Activated T-cell treated with anti-CD3 and anti-CD28 coated beads, Interleukin-2, amount 50 U/mL, for 72 hours (primary cell): ENCODE data around the gene UQCC2. TPM values are rescaled to one million over a fixed set of nuclear protein-coding genes. Genes with fewer than 3 reads are reported as not detected.
A peak's percentile ranks its signal among the peaks of the same experiment; 100 is the strongest.

Source experiments
- ATAC-seq, 2 donors: fragments of 150-1000 bp; cut with Tn5 transposase; replicated peaks in 1 of 2; 2 replicates each; pipeline ENCODE4 v1.10.0; 2021; ENCODE audit warnings: moderate library complexity in 2 of 2, mild to moderate bottlenecking in 1 of 2
- DNase-seq, 2 donors: peaks; one replicate each; pipeline ENCODE4 v3.0.0; 2021 to 2022; ENCODE audit warnings: mixed read lengths in 1 of 2
- H3K27ac Mint-ChIP-seq: one replicate; pipeline ENCODE4 v1.8.0; 2022; ENCODE audit warnings: mild to moderate bottlenecking, moderate library complexity, mixed read lengths
- H3K27me3 Mint-ChIP-seq: one replicate; pipeline ENCODE4 v1.8.0; 2022; ENCODE audit warnings: low read depth, mixed read lengths
- H3K36me3 Mint-ChIP-seq, 2 donors: one replicate each; pipeline ENCODE4 v1.8.0; 2022; ENCODE audit warnings: mixed read lengths in 2 of 2, mild to moderate bottlenecking in 1 of 2; ENCODE audit not compliant: insufficient read depth in 2 of 2
- H3K4me1 Mint-ChIP-seq: one replicate; pipeline ENCODE4 v1.8.0; 2022; ENCODE audit warnings: low read depth, mixed read lengths
- H3K4me3 Mint-ChIP-seq, 2 donors: one replicate each; pipeline ENCODE4 v1.8.0; 2022; ENCODE audit warnings: mild to moderate bottlenecking in 2 of 2, mixed read lengths in 2 of 2, moderate library complexity in 2 of 2
- H3K9me3 Mint-ChIP-seq, 2 donors: one replicate each; pipeline ENCODE4 v1.8.0; 2022; ENCODE audit warnings: mixed read lengths in 2 of 2
- total RNA-seq, 2 donors: library from RNA; stranded (reverse); gene quantifications; one replicate each; pipeline ENCODE4 v1.2.3, GENCODE V29; 2022

UQCC2 gene
- 10 to 100 TPM; 50.6 to 59.9 TPM for total RNA-seq

DNA sequence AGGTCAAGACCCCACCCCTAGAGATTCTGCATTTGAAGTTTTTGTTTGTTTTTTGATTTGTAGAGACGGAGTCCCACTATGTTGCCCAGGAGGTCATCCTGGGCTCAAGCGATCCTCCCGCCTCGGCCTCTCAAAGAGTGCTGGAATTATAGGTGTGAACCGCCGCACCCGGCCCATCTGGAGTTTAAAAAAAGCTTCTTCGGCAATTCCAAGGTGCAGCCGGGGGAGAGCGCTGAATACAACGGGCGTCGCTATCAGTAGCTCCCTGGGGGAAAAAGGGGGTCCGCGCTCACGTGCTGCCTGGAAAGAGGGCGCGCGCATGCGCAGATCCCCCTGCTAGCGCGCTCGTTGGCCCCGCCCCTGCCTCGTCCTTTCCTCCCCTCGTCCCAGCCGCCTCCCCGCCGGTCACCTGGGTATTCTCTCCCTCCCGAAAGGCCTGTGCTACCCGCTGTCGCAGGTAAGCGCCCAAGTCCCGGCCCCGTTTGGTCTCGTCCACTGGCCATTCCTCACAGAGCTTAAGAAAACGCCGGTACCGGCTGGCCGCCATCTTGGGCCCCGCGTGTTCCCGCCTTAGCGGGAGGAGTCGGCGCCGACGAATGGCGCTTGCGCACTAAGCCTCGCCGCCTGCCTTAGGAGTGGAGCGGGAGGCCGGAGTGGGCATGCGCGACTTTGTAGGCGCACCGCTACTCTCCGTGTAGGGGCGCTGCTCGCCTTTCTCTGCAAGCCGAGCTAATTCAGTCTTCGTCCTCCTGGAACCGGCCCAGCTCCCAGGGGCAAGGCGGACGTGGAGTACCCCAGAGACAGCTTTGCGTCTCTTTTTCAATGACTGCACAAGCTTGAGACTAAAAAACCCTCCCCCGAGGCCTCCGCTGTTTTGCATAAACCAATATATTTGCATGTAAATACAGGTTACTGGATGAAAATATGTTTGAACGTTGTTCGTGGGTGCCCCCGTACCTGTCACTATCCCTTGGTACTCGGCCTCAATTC is at the start of gene UQCC2:
Gene UQCC2 (minus strand): TSS at position 561 of the 990 bp plus-strand sequence. CDS start 14 bp downstream, at position 547.
- H3K4me1 Mint-ChIP-seq, result peaks cover 40% of the 10 kb centered on the region
- no peaks in the 10 kb centered on the region for H3K27me3 Mint-ChIP-seq
- no peaks in the 10 kb centered on the region for H3K9me3 Mint-ChIP-seq
- ATAC-seq (peak; percentile 97 to 98), DNase-seq (peak; percentile 97 to 98)
- peak within 1 kb of the TSS; percentile 99 for H3K27ac Mint-ChIP-seq
- H3K36me3 Mint-ChIP-seq, result peaks cover 3 to 18% of the 10 kb centered on the region in 2 donors
- H3K4me3 Mint-ChIP-seq, result peak within 1 kb of the TSS; percentile 97 to 99

- no peak overlapping the region for H3K4me3 Mint-ChIP-seq
- no peaks in the 10 kb centered on the region for H3K36me3 Mint-ChIP-seq
- no peak overlapping the region for H3K27ac Mint-ChIP-seq
- ATAC-seq (no peak), DNase-seq (no peak)
- H3K27me3 Mint-ChIP-seq, result no peaks in the 10 kb centered on the region
- H3K4me1 Mint-ChIP-seq, result no peaks in the 10 kb centered on the region
- H3K9me3 Mint-ChIP-seq, result no peaks in the 10 kb centered on the region
Observed at GRCh38 chr6:33759887-33760629, 48.6 kb upstream of the UQCC2 start.

DNA sequence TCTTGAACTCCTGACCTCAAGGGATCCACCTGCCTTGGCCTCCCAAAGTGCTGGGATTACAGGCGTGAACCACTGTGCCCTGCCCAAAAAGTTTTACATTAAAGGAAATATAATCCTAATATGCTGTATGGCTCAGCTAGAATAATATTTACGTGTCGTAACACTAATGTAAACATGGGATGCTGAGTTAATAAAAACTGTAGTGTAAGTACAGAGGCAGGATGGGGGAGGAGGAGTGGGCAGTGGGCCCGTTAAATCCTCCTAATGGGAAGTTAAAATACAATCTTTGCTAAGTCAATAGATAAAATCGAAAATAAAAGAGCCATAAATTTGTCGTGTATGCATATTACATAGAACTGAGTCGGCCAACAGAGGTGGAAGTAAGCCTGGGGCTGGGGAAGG is 47.3 kb upstream of the UQCC2 start:
- Mint-ChIP-seq H3K4me1 (no peaks in the 10 kb centered on the region), H3K9me3 (no peaks in the 10 kb centered on the region), H3K27ac (no peak overlapping the region), H3K4me3 (no peak overlapping the region), H3K36me3 (no peaks in the 10 kb centered on the region), H3K27me3 (no peaks in the 10 kb centered on the region)
- ATAC-seq (no peak), DNase-seq (no peak)

DNA sequence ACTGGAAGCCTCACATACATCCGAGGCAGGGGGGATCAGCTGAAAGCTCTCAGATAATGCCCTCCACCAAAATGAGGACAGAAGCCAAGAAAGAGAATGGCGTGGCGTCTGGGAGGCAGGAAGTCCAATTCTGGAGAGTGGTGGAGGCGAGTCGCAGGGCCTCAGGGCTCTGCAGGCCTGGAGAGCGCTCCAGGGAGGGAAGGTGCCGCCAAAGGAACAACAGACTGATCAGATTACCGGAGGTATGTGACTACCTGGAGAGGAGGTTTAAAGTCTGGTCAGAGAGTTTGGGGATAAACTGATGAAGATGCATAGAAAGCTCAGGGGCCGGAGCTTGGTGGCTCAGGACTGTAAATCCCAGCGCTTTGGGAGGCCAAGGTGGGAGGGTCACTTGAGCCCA is 46.4 kb upstream of the UQCC2 start:
- H3K4me3 Mint-ChIP-seq, result no peak overlapping the region
- DNase-seq, result no peak
- no peak overlapping the region for H3K27ac Mint-ChIP-seq
- no peaks in the 10 kb centered on the region for H3K27me3 Mint-ChIP-seq
- no peaks in the 10 kb centered on the region for H3K36me3 Mint-ChIP-seq
- ATAC-seq, result no peak
- no peaks in the 10 kb centered on the region for H3K9me3 Mint-ChIP-seq
- no peaks in the 10 kb centered on the region for H3K4me1 Mint-ChIP-seq

DNA sequence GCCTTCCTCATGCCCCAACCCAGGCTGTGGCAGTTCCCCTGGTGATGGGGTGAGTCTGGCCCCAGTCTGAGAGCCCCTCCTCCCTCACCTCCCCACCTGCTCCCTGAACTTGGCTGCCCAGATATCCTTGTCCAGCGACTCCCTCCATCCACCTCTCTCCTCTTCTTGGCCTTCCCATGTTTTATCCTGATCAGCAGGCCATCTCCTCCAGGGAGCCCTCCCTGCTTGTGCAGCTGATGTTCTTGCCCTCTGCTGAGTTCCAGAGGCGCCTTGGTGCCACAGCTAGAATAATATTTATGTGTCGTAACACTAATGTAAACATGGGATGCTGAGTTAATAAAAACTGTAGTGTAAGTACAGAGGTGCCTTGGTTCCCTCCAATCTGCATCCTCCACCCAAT is 45.6 kb upstream of the UQCC2 start:
- Mint-ChIP-seq H3K4me1 (no peaks in the 10 kb centered on the region), H3K27ac (no peak overlapping the region), H3K9me3 (no peaks in the 10 kb centered on the region), H3K4me3 (no peak overlapping the region), H3K27me3 (no peaks in the 10 kb centered on the region), H3K36me3 (no peaks in the 10 kb centered on the region)
- DNase-seq (no peak), ATAC-seq (no peak)

DNA sequence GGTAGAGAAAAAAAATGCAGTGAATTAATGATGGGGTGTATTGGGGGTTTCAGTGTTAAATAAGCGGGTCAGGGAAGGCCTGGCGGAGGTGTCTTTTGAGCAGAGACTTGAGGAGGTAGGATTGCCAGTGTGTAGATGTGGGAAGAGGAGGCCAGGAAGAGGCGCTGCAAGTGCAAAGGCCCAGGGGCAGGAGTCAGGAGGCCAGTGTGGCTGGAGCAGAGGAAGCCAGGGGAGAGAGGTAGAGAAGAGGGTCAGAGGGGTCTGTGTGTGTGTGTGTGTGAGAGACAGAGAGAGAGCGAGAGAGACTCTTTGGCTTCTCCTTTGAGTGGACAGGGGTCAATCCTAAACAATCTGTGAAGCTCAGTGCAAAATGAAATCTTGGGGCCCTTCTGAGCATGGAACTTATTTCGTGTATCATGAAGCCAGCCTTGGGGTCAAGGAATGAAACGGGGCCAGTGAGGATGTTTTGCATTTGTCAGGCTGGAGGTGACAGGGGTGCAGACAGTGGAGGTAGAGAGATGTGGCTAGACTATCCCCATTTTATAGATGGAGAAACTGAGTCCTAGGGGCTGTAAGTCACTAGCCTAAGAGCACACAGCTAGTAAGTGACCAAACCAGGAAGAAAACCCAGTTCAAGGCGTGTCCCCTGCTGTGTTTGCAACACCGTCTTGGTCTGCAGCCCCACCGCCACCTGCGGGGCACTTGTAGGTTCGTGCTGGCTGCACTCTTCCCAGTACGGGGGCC is 44.9 kb upstream of the UQCC2 start:
- H3K4me1 Mint-ChIP-seq, result no peaks in the 10 kb centered on the region
- no peak overlapping the region for H3K27ac Mint-ChIP-seq
- DNase-seq, result no peak
- ATAC-seq, result no peak
- no peaks in the 10 kb centered on the region for H3K27me3 Mint-ChIP-seq
- no peak overlapping the region for H3K4me3 Mint-ChIP-seq
- H3K36me3 Mint-ChIP-seq, result no peaks in the 10 kb centered on the region
- H3K9me3 Mint-ChIP-seq, result no peaks in the 10 kb centered on the region

- Mint-ChIP-seq H3K4me3 (no peak overlapping the region), H3K36me3 (no peaks in the 10 kb centered on the region), H3K27ac (no peak overlapping the region), H3K9me3 (no peaks in the 10 kb centered on the region), H3K4me1 (no peaks in the 10 kb centered on the region), H3K27me3 (no peaks in the 10 kb centered on the region)
- no peak for ATAC-seq
- no peak for DNase-seq
Observed at GRCh38 chr6:33755070-33755869, 43.8 kb upstream of the UQCC2 start.

DNA sequence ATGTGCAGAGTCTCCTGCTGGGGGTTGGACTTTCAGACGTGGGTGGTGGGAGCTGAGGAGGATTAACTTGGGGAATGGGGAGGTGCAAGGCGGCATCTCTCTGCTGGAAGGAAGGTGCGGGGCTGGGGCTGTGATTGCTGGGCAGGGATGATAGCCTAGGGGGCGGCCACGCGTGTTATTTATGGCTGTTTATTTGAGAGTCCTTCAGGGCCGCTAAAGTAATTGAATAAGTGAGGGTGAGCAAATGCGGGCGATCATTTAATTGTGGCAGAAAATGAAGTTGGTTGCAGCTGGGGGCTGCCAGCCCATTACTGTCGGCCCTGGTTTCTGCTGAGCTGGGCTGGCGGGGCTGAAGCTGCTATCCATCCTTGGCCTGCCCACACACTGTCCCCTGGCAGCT is 42.7 kb upstream of the UQCC2 start:
- Mint-ChIP-seq H3K36me3 (no peaks in the 10 kb centered on the region), H3K27ac (no peak overlapping the region), H3K4me1 (no peaks in the 10 kb centered on the region), H3K4me3 (no peak overlapping the region), H3K9me3 (no peaks in the 10 kb centered on the region), H3K27me3 (no peaks in the 10 kb centered on the region)
- no peak for ATAC-seq
- DNase-seq, result no peak

DNA sequence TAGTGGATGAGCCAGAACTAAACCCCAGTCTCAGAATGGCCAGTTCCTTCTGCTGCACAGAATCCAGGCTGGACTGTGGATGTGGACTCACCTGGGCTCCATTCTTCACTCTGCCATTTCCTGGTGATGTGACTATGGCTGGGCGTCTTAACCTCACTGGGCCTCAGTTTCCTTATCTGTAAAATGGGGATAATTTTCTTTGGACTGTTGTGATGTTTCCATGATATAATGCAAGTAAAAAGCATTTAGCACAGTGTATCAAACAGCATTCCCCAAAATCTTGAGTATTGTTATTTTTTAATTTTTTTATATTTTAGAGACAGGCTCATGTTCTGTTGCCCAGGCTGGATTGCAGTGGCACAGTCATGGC is 41.1 kb upstream of the UQCC2 start:
- Mint-ChIP-seq H3K4me3 (no peak overlapping the region), H3K9me3 (no peaks in the 10 kb centered on the region), H3K27ac (no peak overlapping the region), H3K4me1 (no peaks in the 10 kb centered on the region), H3K36me3 (no peaks in the 10 kb centered on the region), H3K27me3 (no peaks in the 10 kb centered on the region)
- DNase-seq, result no peak
- ATAC-seq, result no peak

- Mint-ChIP-seq H3K4me3 (no peak overlapping the region), H3K27ac (no peak overlapping the region), H3K9me3 (no peaks in the 10 kb centered on the region), H3K4me1 (no peaks in the 10 kb centered on the region), H3K36me3 (no peaks in the 10 kb centered on the region), H3K27me3 (no peaks in the 10 kb centered on the region)
- ATAC-seq, result no peak
- DNase-seq, result no peak
Observed at GRCh38 chr6:33751771-33752645, 40.5 kb upstream of the UQCC2 start.

DNA sequence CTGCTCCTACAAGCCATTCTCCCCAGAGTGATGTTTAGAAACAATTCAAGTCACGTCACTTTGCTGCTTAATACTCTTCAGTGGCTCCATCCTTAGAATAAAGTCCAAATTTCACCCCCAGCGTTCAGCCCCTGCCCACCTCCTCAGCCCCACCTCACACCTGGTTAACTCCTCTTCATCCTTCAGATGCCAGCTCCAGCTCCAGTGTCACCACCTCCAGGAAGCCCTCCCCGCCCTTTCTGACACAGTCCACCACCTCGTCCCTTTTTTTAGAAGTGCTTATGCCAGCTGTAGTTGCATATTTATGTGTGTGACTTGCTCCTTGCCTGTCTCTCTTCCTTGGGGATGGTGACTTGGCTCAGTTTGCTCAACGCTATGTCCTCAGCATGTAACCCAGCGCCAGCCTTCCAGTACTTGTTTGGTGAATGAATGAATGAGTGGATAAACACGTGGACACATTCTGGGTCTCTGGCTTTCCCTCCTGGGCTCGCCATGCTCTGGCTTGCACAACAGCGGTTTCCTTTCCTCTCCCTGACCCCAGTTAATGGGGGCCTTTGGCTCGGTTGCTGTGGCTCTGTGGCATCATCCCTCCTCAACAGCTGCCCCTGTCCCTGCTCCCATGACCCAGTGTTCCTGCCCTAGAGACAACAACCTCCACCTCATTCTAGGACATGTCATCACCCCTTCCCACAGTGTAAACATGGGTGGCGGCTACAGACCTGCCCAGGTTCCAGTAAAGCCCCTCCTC is 38.9 kb upstream of the UQCC2 start:
- Mint-ChIP-seq H3K27me3 (no peaks in the 10 kb centered on the region), H3K4me3 (no peak overlapping the region), H3K27ac (no peak overlapping the region), H3K36me3 (no peaks in the 10 kb centered on the region), H3K9me3 (no peaks in the 10 kb centered on the region), H3K4me1 (no peaks in the 10 kb centered on the region)
- no peak for ATAC-seq
- DNase-seq, result no peak
